Raji (cell line): ENCODE data around the gene DNHD1.

Experiments
- POLR2A ChIP-seq: IDR thresholded peaks from 2 replicates; pipeline ENCODE4 v1.6.1; 2011; ENCODE audit warnings: low read depth, low read length, control low read depth; ENCODE audit not compliant: insufficient read depth

The DNHD1 gene, protein sequence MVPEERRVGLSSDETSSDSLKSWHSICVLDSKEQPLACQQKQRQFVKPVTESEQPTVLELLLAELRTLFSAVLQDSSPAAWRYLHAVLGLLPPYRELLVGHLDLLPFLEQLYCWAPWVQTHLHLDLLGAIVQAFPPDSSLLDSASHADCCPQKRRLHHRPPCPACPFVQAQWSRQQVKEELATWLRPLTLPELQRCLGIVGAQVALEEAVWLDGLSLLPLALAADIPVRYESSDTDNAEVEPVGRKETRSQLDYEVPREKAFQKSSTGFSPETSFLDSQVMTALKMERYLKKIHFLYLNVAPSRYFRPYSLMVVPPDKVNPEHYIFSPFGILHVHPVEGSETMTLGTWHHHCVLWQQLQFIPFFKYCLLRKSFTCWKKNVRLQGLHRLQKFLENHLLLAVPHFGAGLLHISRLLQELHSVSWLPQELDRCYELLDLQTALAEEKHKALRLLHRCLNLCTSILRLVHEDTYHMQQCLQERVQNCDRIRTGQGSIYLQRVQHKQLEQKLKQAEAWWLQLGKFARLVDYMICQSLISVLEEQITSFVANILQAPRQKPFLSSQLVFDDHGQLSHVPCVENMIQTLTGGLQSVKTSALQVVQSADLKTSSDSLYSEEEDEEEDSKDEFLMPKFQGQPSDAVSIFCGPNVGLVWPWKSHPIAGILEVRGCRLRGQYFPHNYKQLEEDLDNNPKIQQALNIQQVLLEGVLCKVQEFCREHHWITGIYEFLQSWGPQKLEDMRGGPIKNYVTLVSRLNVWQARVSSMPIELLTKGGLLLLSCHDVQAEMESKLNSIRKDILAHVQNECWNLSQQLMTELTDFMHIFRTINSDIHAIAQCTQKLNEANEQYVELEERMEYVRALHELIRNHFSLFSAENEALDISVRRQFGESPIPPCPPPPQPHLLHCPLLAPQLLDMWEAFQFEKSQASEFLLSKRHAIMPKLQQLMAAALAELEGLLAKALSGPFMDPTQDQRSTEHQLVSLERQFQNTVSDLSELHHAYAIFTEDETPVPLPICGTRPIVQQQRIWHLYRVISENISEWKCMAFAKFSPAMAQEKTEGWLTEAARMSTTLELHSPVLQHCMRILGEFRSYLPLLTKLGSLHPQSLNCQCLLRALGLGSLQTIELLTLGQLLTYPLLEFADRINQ (N-terminal part only)

DNA sequence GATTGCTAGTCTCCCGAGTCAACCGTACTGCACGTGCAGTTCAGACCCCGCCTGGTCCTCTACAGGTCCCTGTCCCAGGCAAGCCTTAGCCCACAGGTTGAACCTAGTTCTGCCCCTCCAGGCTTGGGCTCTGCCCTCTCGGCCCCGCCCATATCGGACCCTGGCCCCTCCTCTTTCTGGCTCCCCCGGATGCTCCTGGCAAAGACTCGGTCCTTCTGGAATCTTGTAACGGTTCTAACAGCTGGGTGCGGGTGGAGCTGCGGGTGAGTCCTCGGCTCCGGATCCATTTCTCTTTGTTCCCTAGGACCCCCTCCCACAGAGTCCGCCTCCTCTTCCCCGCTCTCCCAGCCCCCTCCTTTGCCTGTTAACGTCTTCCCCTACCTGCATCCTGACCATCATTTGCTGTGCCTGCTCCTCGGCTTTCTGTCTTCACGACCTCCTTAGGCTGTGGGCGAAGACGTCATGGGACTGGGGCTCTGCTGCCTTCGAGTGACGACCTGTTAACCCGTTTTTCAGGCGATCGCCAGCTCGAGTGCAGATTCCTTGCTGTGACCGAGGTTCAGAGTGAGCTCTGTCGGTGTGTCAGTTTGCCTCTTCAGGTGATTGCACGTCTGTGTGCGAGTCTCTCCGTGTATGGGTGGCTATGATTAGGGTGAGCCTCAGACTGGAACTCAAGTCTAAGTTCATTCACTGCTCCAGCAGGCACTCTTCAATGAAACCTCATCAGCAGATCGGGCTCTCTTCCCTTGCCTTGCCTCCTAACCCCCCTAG is at the start of gene DNHD1:
Gene DNHD1, plus strand, starts transcription at position 212 of the 771 bp plus-strand sequence. CDS start 936 bp downstream, outside the sequence.
- TF ChIP-seq POLR2A, result no peak

DNA sequence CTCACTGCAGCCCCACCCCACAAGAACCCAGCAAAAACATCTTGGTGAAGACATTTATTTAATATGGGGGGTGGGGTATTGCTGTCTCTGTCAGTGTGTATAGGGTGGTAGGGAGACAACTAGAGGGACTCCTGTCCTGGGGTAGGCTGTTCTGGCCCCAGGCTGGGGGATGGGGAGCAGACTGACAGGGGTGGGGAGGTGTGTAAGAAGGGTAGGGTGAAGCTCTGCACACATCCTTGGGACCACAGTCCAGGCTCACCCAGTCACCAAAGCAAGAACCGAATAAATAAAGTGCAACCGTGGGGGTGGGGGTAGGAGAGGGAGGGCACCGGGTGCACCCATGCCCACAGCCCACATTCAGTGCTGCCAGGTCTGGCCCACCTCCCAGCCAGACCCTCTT is 48.5 kb upstream of the DNHD1 start:
- TF ChIP-seq POLR2A, result no peak

DNA sequence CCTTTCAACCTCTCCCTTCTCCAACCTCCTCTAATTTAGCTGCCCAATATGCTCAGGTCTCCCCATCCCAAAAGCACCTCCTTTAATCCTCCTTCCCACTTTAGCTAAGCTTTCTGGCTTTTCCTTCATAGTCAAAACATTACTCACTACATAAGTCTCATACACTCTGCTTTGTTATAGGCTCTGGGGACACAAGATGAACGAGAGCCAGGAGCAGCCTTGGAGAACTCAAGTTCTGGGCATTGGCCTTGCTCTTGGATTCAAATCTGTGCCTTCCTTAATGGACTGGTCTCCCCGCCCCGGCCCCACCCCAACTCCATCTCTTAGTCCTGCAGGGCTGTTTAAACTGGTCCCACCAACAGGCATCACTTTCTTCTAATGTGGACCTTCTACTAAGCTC is 44.9 kb upstream of the DNHD1 start:
- TF ChIP-seq POLR2A, result no peak

DNA sequence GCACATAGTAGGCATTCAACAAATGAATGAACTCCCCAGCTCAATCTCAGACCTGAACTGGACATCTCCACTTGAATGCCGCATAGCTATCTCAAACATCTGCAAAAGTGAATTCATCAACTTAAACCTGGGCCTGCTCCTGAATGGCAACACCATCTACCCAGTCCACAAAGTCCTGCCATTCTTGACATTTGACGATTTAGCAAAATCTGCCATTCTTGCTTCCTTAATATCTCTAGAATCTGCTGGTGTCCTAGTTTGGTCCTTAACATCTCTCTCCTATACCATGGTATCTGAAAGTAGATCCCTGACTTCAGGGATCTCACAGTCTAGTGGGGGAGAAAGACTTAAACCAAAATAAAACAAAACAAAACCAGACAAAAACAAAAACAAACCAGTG is 43.9 kb upstream of the DNHD1 start:
- TF ChIP-seq POLR2A, result no peak

DNA sequence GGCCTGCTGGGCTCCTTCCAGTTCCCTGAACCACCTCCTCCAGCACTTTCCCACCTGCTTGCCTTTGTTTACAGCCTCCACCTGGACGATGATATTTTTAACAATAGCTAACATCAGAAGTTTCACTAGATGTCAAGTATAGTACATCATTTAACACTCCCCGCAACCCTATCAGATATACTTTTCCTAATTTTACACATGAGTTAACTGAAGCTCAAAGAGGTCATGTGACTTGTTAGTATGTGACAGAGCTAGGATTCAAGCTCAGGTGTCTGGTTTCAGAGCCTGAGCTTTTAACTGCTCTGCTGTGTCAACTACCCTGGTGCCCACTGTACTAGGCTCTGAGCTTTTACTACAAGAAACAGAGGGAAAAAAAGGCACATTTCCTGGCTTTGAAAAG is 42.0 kb upstream of the DNHD1 start:
- no peak for TF ChIP-seq POLR2A

DNA sequence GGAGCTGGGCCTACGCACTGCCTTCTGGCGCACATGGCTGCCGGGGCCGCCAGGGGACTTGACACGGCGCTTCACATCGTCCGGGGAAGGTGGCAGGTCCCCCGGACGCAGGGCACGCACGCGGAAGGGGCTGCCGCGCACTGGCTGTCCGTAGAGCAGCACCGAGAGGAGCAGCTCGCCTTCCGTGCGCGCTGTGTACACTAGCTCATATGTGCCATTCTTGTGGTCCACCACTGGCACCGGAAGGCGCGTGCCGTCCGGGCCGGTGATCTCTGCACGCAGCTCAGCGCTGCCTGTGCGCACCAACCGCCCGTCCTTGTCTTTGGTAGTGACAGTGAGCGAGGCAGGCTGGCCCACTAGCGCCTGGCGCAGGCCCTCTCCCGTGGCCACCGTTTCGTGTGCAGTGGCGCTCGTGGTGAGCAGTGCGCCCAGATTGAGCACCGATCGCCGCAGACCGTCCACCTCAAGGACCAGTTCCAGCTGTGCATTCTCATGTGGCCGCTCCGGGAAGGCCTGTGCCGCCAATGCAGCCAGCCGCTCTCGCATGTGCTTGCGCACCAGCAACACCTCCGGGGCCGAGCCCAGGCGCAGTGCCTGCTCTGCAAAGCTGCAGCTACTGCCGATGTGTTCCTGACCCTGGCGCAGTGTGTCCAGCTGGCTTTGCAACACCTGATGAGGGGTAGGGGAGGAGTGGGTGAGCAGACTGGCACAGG is 40.6 kb upstream of the DNHD1 start:
- no peak for TF ChIP-seq POLR2A

DNA sequence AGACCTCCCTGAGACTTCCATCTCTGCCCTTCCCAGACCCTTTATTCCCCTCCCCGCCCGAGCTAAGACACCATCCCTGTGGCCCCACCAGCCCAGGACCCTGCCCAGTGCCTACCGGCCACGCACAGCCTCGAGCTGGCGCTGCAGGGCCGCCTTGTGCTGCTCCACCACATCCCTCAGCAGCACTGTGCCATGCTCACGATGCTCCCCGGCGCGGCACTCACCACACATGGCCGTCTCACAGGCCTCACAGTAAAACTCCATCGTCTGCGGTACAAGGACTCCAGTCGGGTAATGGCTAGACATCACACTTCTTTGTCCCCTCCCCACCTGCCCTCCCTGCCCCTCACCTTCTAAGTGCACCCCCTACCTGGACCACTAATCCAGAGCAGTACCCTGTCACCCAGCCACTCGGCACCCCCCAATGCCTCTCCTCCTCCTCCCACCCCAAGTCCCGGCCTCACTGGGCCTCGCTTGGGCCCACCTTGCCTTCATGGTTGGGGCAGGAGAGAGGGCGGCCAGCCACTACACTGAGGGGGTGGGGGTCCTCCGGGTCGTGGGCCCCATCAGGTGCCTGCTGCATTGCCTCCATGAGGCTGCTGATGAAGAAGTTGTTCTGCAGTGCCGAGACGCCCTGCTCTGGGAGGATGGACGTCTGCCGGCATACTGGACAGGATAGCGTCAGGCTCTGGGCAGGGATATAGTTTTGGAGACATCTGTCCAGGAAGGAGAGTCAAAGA is 39.3 kb upstream of the DNHD1 start:
- no peak for TF ChIP-seq POLR2A

DNA sequence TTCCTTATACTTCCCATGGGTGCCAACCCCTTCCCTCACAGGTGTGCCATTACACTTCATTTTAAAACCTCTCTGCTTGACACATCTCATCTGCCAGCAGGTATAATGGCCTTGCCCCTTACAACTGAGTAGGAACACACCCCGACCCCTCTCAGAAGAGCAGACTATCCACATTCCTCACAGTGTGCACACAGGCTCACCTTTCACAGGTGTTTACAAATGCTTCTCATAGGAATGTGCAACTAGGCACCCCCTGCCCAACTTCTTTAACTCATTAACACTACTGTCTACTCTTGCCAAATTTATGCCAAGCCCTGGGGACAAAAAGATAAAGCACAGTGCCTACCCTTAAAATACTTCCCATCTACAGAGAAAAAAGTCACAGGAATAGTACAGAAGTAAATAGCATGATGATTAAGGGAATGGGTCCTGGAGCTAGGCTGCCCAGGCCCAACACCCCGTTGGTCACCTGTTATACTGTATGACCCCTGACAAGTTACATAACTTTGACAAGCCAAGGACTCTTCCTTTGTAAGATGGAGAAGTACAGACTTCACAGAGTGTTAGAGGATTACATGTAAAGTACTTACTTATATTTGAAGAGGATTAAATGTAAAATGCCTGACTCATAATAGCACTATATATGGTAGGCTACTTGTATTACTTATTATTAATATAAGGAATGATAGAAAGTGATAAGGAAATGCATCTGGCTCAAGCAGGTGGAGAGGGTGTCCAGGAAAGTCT is 38.6 kb upstream of the DNHD1 start:
- TF ChIP-seq POLR2A, result no peak

DNA sequence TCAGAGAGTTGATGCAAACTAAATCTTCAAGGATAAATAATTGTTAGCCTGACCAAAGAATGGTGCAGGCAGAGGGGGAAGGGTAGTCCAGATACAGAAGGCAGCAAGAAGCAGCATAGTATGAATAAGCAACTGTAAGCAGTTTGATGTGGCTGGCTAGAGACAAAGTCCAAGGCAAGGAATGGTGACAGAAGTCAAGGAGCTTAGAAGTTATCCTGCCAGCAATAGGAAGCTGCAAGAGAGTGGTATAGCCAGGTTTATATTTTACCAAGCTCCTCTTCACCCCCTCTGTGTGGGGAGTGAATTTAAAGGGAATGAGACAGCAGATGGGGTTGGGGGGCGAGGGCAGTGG is 38.0 kb upstream of the DNHD1 start:
- no peak for TF ChIP-seq POLR2A

DNA sequence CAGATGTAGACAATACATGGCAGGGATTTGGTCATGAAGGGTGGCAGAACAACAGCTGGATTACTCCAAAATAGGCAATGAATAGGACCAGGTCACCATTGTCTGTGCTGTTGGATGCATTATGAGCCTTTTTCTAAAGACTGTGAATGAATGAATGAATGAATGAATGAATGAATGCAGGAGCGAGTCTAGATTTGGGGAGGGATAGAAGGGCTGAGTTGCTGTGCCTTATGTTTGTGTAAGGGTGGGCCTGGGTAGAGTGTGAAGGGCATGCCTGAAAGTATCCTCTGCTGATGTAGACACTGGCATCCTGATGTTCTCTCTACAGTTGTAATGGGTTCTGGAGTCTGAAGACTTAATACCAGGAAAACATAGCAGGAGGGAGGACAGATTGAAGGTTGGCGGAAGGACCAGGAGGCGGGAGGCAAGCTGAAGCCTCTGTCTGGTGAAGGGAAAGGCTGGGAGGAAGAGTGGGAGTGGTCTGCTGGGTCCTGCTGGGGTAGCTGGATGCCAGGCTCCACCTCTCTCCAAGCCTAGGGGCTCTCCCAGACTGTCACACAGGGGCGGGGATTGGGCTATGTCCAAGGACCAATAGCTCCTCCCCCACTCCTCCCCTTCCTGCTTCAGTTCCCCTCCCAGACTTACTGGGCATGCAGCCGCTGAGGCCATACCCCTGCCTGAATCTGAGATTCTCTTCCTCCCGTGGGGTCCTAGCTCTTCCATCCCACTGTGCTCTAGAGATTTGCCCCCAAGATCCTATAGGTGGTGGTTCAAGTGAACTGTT is 28.2 kb upstream of the DNHD1 start:
- TF ChIP-seq POLR2A, result no peak

DNA sequence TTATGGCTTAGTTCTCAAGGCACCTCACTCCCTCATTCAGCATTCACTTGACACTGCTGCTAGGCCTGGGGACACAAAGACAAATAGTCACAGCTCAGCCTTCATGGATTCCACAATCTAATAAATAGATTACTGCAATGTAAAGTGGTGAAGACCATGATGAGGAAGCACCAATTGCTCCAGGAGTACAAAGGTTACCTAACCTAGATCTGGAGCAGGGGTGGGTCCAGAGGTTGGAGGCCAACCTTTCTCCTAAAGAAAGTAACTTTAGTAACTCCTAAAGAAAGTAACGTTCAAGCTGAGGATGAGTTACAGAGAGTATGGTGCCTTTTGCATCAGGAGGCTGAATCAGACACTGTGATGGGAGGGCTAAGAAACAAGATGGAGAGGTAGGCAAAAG is 27.5 kb upstream of the DNHD1 start:
- no peak for TF ChIP-seq POLR2A

DNA sequence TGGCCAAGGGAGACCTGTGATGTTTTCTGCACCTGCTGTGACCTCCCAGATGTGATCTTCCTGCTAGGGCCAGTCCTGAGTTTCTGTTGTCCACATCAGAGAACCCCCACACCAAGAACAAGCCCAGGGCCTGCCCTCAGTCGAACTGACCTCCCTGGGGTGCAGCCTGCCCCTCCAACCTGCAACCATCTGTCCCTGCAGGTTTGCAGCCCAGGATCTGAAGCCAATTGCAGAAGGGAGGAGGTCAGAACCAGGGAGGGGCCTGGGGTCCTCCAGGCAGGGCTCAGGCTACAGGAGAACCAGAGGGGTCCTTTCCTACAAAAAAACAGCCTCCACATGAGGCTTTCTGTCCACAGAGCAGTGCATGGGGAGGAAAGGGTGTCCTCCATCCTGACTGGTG is 24.1 kb upstream of the DNHD1 start:
- no peak for TF ChIP-seq POLR2A
